Chondrocyte (in vitro differentiated cells): ENCODE data around the gene BMPER. TPM values are rescaled to one million over a fixed set of nuclear protein-coding genes. Genes with fewer than 3 reads are reported as not detected.

Experiments used
- DNase-seq: peaks from one replicate; pipeline ENCODE4 v3.0.0; 2021; ENCODE audit warnings: mixed read lengths, low spot score
- H3K27ac Mint-ChIP-seq: one replicate; pipeline ENCODE4 v1.8.0; 2021; ENCODE audit warnings: mild to moderate bottlenecking, moderate library complexity, mixed read lengths; ENCODE audit not compliant: unreplicated experiment
- H3K27me3 Mint-ChIP-seq: 2 replicates; pipeline ENCODE4 v1.8.0; 2021; ENCODE audit warnings: low read depth, mixed read lengths
- H3K36me3 Mint-ChIP-seq: 2 replicates; pipeline ENCODE4 v1.8.0; 2021; ENCODE audit warnings: low read depth, mixed read lengths
- H3K4me1 Mint-ChIP-seq: 2 replicates; pipeline ENCODE4 v1.8.0; 2021; ENCODE audit warnings: low read depth, mild to moderate bottlenecking, mixed read lengths
- H3K4me3 Mint-ChIP-seq: one replicate; pipeline ENCODE4 v1.8.0; 2021; ENCODE audit warnings: mild to moderate bottlenecking, moderate library complexity, mixed read lengths; ENCODE audit not compliant: unreplicated experiment
- H3K9me3 Mint-ChIP-seq: 2 replicates; pipeline ENCODE4 v1.8.0; 2021; ENCODE audit warnings: low read depth, mixed read lengths
- CTCF ChIP-seq: fragments of 200-600 bp; sonication (generic); IDR thresholded peaks from 2 replicates; pipeline ENCODE4 v1.5.0; 2021; ENCODE audit warnings: antibody characterized with exemption, mild to moderate bottlenecking, moderate library complexity
- total RNA-seq: library from RNA; stranded (reverse); gene quantifications from 3 replicates; pipeline ENCODE4 v1.2.1, GENCODE V29; 2021

BMPER gene
- total RNA-seq, 1 donor from 2014 or later: 0.30 TPM

GRCh38 chr7:34075523-34076370 is 170.4 kb downstream of the BMPER start:
- H3K27ac Mint-ChIP-seq: no peak overlapping the region
- H3K4me3 Mint-ChIP-seq: no peak overlapping the region
- no peak for TF ChIP-seq CTCF
- no peak for DNase-seq
- H3K9me3 Mint-ChIP-seq: peaks cover 2% of the 10 kb centered on the region
- no peaks in the 10 kb centered on the region for H3K27me3 Mint-ChIP-seq
- no peaks in the 10 kb centered on the region for H3K36me3 Mint-ChIP-seq
- peaks cover 3% of the 10 kb centered on the region for H3K4me1 Mint-ChIP-seq

DNA sequence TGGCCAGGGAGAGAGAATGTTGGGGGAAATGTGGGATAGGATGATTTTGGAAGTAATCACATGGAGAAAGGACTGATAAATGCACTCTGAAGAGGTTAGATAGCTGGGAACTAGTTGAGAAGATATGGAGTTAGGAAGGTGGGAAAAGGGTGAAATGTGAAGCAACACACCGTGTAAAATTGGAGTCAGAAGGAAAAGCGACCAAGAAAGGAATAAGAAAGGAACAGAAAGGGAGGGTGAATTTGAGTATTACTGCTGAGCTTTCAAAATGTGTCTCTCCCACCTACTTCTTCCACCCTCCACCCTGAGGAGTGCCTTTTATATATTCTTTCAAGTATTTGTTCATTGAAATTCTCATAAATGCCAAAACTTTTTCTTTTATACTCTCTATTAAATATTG is 171.8 kb downstream of the BMPER start:
- Mint-ChIP-seq H3K36me3 (no peaks in the 10 kb centered on the region), H3K27me3 (no peaks in the 10 kb centered on the region), H3K4me1 (no peaks in the 10 kb centered on the region), H3K4me3 (no peak overlapping the region), H3K9me3 (no peaks in the 10 kb centered on the region), H3K27ac (no peak overlapping the region)
- no peak for TF ChIP-seq CTCF
- DNase-seq: no peak

- no peaks in the 10 kb centered on the region for H3K36me3 Mint-ChIP-seq
- H3K27ac Mint-ChIP-seq: no peak overlapping the region
- no peaks in the 10 kb centered on the region for H3K9me3 Mint-ChIP-seq
- H3K4me1 Mint-ChIP-seq: no peaks in the 10 kb centered on the region
- DNase-seq: no peak
- TF ChIP-seq CTCF: no peak
- no peak overlapping the region for H3K4me3 Mint-ChIP-seq
- no peaks in the 10 kb centered on the region for H3K27me3 Mint-ChIP-seq
These were observed 173.5 kb downstream of the BMPER start for GRCh38 chr7:34078864-34079263.

DNA sequence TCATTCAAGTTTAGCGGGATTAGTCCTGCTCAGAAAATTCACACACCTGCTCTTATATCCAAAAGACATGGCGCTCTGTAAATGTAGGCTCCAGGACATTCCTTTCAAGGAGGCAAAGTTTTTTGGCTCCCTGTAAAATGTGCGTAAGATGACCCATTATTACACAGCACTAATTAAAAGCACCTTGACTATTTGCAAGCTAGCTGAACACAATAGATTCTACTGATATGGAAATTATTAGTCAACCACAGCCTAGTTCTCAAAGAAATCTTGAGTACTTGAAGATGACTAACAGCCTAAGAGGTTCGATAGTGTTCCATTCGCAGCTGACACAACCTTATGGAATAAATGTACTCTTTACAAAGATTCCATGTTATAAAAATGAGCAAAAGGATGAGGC is 175.2 kb downstream of the BMPER start:
- Mint-ChIP-seq H3K4me3 (no peak overlapping the region), H3K4me1 (no peaks in the 10 kb centered on the region), H3K27me3 (no peaks in the 10 kb centered on the region), H3K36me3 (no peaks in the 10 kb centered on the region), H3K27ac (no peak overlapping the region), H3K9me3 (peaks cover under 1% of the 10 kb centered on the region)
- TF ChIP-seq CTCF: no peak
- DNase-seq: no peak

- H3K4me1 Mint-ChIP-seq: no peaks in the 10 kb centered on the region
- H3K4me3 Mint-ChIP-seq: no peak overlapping the region
- H3K9me3 Mint-ChIP-seq: peaks cover 3% of the 10 kb centered on the region
- no peaks in the 10 kb centered on the region for H3K27me3 Mint-ChIP-seq
- DNase-seq: no peak
- no peak overlapping the region for H3K27ac Mint-ChIP-seq
- H3K36me3 Mint-ChIP-seq: no peaks in the 10 kb centered on the region
- no peak for TF ChIP-seq CTCF
These were observed 176.6 kb downstream of the BMPER start for GRCh38 chr7:34081935-34082334.
